Body of pancreas (tissue), 4 donors: ENCODE measurements around the gene PLCXD1. TPM values are rescaled to one million over a fixed set of nuclear protein-coding genes. Genes with fewer than 3 reads are reported as not detected.

Experiments
- ATAC-seq: fragments of 150-250 bp; one replicate; pipeline ENCODE4 v1.9.1; 2016
- DNase-seq, 4 donors: peaks; one replicate each; pipeline ENCODE4 v3.0.0-alpha.2; 2019
- H3K27ac ChIP-seq, 4 donors: fragments of 200-600 bp; sonication (generic); 1 replicate in 3 of 4; 2 replicates in 1 of 4; pipeline versions ENCODE4 v1.5.1 to v1.6.1; 2016 to 2019; ENCODE audit warnings: mild to moderate bottlenecking in 1 of 4, mixed read lengths in 1 of 4, moderate library complexity in 1 of 4
- H3K27me3 ChIP-seq, 2 donors: fragments of 200-600 bp; sonication (generic); one replicate each; pipeline ENCODE4 v1.6.0; 2016; ENCODE audit warnings: mild to moderate bottlenecking in 1 of 2
- H3K36me3 ChIP-seq, 2 donors: fragments of 200-600 bp; sonication (generic); replicated peaks in 1 of 2; 2 replicates each; pipeline ENCODE4 v1.5.1; 2016; ENCODE audit warnings: low read depth in 2 of 2; ENCODE audit not compliant: insufficient read depth in 1 of 2
- H3K4me1 ChIP-seq: fragments of 200-600 bp; sonication (generic); one replicate; pipeline ENCODE4 v1.6.0; 2016
- H3K4me3 ChIP-seq, 2 donors: fragments of 200-600 bp; sonication (generic); 1 replicate in 1 of 2; 2 replicates in 1 of 2; pipeline ENCODE4 v1.5.1; 2016 to 2019
- H3K9me3 ChIP-seq, 3 donors: fragments of 200-600 bp; sonication (generic); 1 replicate in 2 of 3; 2 replicates in 1 of 3; pipeline ENCODE4 v1.5.1; 2016
- POLR2A ChIP-seq, 3 donors: fragments of 450-650 bp; IDR thresholded peaks; one replicate each; pipeline ENCODE4 v1.6.1; 2016; ENCODE audit warnings: antibody characterized with exemption in 3 of 3, mild to moderate bottlenecking in 2 of 3
- WGBS, 2 donors: methylation state at CpG; one replicate each; pipeline ENCODE4 v1.1.5; 2017; 5-methylcytosine and 5-hydroxymethylcytosine counted together
- intact Hi-C: fragments of 100-400 bp; cut with DNase I; formaldehyde crosslinking; loops from one replicate; pipeline ENCODE4 v1.15.1; 2023
- total RNA-seq, 2 donors: library from RNA; depleted of rRNA; stranded (reverse); fragments of >200 nt; gene quantifications; one replicate each; pipeline ENCODE4 v1.1.0, GENCODE V29; 2016
- TF ChIP-seq, protein P1 (sequence below), 7 experiments: fragments of 450-650 bp in 4 of 7; fragments of 200-600 bp in 3 of 7; sonication (generic) in 3 of 7; IDR thresholded peaks; one replicate each; pipeline ENCODE4 v1.5.1; 2016 to 2019; ENCODE audit warnings: antibody characterized with exemption in 7 of 7

Gene PLCXD1
- total RNA-seq, 2 donors from 2014 or later = 4.2 to 7.3 TPM

DNA sequence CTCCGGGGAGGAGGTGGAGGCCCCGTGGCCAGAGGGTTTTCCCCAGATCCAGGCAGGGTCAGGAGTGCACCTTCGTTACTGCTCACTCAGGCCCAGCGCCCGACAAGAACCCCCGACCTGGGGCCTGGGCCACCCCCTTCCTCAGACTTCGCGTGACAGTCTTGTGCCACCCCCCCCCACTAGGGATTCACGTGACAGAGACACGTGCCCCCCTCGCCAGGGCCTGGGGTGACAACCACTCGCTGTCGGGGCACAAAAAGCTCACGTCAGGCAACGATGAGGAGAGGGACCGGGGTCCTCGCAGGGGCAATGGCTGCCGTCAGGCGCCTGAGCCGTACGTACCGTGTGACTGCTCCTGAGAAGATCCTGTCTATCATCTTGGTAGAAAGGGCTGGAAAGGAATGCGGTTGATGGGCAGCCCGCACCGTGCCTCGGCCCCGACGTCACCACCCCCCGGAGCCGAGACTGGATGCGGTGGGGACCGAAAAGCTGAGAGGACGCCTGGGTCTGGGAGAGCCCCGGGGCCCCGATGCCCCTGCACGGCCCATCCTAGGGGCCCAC lies 60.4 kb downstream of the PLCXD1 start:
- H3K4me3 ChIP-seq = no peak overlapping the region
- WGBS, 2 donors = 92% methylated on average over 21 to 23 of the region's 36 CpGs
- ATAC-seq (no peak), DNase-seq (peak in 2 of 4 donors; percentile 4 to 6)
- H3K9me3 ChIP-seq = no peaks in the 10 kb centered on the region
- intact Hi-C loops = no loop called here
- H3K27ac ChIP-seq = no peak overlapping the region
- no peaks in the 10 kb centered on the region for H3K4me1 ChIP-seq
- no peaks in the 10 kb centered on the region for H3K36me3 ChIP-seq
- no peaks in the 10 kb centered on the region for H3K27me3 ChIP-seq
- TF ChIP-seq, protein P1, sequence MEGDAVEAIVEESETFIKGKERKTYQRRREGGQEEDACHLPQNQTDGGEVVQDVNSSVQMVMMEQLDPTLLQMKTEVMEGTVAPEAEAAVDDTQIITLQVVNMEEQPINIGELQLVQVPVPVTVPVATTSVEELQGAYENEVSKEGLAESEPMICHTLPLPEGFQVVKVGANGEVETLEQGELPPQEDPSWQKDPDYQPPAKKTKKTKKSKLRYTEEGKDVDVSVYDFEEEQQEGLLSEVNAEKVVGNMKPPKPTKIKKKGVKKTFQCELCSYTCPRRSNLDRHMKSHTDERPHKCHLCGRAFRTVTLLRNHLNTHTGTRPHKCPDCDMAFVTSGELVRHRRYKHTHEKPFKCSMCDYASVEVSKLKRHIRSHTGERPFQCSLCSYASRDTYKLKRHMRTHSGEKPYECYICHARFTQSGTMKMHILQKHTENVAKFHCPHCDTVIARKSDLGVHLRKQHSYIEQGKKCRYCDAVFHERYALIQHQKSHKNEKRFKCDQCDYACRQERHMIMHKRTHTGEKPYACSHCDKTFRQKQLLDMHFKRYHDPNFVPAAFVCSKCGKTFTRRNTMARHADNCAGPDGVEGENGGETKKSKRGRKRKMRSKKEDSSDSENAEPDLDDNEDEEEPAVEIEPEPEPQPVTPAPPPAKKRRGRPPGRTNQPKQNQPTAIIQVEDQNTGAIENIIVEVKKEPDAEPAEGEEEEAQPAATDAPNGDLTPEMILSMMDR (IDR thresholded peaks at IDR 0.05) = no peak
- no peak for TF ChIP-seq POLR2A (IDR thresholded peaks at IDR 0.05)

DNA sequence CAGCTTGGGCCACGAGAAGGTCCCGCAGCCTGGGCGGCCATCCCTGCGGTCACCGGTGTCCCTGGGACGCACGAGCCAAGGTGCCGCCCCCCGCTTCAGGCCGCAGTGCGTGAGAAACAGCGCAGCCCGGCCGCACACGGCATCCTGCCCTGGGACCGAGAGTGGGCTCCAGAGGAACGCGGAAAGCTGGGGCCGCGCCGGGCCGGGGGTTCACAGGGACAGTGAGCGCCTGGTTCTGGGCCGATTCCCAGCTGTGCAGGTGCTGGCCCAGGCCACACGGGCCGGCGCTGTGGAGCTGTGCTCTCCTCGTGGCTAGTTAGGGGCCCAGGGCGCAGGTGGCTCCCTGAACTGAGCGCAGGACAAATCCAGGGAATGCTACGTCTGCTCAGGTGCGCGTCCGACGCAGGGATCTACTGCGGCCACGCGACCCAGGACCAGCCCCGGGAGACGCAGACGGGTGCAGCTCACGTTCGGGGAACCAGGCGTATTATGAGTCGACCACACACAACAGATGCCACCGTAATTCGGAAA lies 63.3 kb downstream of the PLCXD1 start:
- H3K27me3 ChIP-seq = no peaks in the 10 kb centered on the region
- 93 to 99% methylated on average over 29 to 31 of the region's 47 CpGs for WGBS, 2 donors
- peak in 1 of 4 donors; percentile 6 for DNase-seq

DNA sequence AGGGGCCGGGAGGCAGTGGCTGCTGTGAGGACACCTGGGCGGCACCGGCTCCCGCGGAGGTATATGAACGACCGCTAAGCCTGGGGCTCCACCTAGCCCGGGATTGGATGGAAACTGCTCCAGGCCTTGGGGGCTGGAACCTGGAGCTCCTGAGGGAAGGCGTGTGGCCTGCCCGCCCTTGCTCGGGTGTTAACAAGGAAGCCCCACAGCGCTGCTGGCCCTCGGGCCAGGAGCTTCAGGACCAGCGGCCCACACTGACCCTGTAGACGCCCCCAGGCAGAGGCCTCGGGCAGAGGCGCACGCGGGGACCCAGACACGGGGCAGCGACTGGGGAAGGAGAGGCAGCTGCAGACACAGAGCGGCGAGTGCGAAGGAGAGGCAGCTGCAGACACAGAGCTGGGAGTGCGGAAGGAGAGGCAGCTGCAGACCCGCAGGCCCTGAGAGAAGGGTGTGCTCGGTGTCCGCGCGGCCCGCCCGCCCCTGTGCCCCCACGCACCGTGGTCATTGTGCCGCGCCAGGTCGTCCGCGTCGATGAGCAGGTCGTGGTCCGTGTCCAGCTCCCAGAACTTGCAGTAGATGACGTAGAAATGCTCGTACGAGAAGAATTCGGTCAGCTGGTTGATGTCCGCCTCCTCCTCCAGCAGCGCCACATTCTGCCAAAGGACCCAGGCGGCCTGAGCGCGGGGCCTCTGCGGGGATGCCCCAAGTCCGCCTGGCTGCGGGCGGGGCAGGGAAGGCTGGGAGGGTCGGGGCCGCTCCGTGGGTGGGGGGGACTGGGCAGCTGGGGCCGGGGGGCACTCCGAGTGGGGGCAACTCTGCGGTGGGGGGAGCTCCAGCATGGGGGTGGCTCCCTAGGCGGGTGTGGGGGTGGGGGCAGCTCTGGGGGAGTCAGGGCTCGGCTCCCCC lies 64.1 kb downstream of the PLCXD1 start:
- Histone ChIP-seq H3K27me3 (no peaks in the 10 kb centered on the region), H3K4me1 (no peaks in the 10 kb centered on the region), H3K36me3 (no peaks in the 10 kb centered on the region), H3K9me3 (no peaks in the 10 kb centered on the region), H3K4me3 (no peak overlapping the region), H3K27ac (no peak overlapping the region)
- intact Hi-C loops = no loop called here
- DNase-seq (no peak), ATAC-seq (no peak)
- no peak for TF ChIP-seq POLR2A (IDR thresholded peaks at IDR 0.05)
- TF ChIP-seq, protein P1 (IDR thresholded peaks at IDR 0.05) = no peak
- 92 to 93% methylated on average over 40 to 52 of the region's 63 CpGs for WGBS, 2 donors

More for the DNA sequence above, 63.3 kb downstream of the PLCXD1 start:
- TF ChIP-seq POLR2A (IDR thresholded peaks at IDR 0.05) = no peak
- TF ChIP-seq, protein P1 (IDR thresholded peaks at IDR 0.05) = no peak
- Histone ChIP-seq H3K9me3 (no peaks in the 10 kb centered on the region), H3K4me1 (no peaks in the 10 kb centered on the region), H3K4me3 (no peak overlapping the region), H3K36me3 (no peaks in the 10 kb centered on the region), H3K27ac (no peak overlapping the region)
- intact Hi-C loops = no loop called here
- no peak for ATAC-seq

DNA sequence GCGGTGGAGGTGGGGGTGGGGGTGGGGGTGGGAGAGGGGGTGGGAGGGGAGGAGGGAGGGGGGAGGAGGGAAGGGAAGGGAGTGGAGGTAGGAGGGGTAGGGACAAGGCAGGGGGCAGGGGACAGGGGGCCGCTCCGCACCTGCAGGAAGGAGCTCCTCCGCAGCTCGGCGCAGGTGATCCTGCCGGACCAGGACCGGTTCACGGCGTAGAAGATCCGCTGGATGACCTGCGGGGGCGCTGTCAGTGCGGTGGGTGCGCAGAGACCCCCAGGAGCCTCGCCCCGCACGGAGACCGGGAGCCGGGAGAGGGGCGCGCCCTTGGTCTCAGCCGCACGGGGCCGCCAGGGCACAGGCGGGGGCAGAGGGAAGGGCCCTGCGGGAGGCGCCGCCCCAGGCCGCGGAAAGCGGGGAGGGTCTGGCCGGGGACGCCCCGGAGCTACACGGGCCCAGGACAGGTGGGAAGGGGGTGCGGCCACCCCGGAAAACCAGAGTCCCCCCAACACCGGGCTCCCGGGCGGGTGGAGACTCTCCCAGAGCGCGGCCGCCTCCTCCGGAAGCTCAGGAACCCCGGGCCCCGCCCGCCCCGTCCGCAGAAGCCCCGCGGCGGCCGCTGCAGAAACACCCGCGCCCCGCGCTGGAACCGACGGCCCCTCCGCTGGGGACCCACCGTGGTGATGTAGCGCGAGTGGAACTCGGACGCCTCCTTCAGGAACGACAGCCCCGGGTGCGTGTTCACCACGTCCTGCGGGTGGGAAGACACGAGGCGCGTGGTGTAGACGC lies 65.0 kb downstream of the PLCXD1 start:
- DNase-seq = no peak
- Histone ChIP-seq H3K9me3 (no peaks in the 10 kb centered on the region), H3K4me3 (no peak overlapping the region), H3K4me1 (no peaks in the 10 kb centered on the region), H3K27me3 (no peaks in the 10 kb centered on the region), H3K27ac (no peak overlapping the region), H3K36me3 (no peaks in the 10 kb centered on the region)
- no peak for ATAC-seq
- intact Hi-C loops = no loop called here
- no peak for TF ChIP-seq POLR2A (IDR thresholded peaks at IDR 0.05)
- TF ChIP-seq, protein P1 (IDR thresholded peaks at IDR 0.05) = no peak
- 93 to 97% methylated on average over 46 to 70 of the region's 75 CpGs for WGBS, 2 donors
